Measurements from ENCODE around the gene BAG1. TPM values are rescaled to one million over a fixed set of nuclear protein-coding genes. Genes with fewer than 3 reads are reported as not detected.

The BAG1 gene
- total RNA-seq, 4 donors from 2014 or later = 73.2 to 101 (median 91.0) TPM

- DNase-seq = no peak
- no peak overlapping the region for H3K4me3 ChIP-seq
- TF ChIP-seq CTCF (IDR thresholded peaks at IDR 0.05) (no peak), POLR2A (IDR thresholded peaks at IDR 0.05) (no peak)
Observed at GRCh38 chr9:33211695-33212393, 52.7 kb downstream of the BAG1 start.

GRCh38 chr9:33210006-33210715 is 54.3 kb downstream of the BAG1 start:
- H3K9me3 ChIP-seq = no peaks in the 10 kb centered on the region
- DNase-seq = no peak
- no peak overlapping the region for H3K27ac ChIP-seq
- intact Hi-C loops (cut with DNase I) = no loop called here
- 72 to 84% methylated on average over 4 of the region's 4 CpGs for WGBS, 2 donors
- H3K27me3 ChIP-seq = no peaks in the 10 kb centered on the region
- no peak overlapping the region for H3K4me3 ChIP-seq
- no peak for TF ChIP-seq POLR2A (IDR thresholded peaks at IDR 0.05)
- TF ChIP-seq CTCF (IDR thresholded peaks at IDR 0.05) = no peak
- H3K36me3 ChIP-seq = no peaks in the 10 kb centered on the region
- peaks cover 0 to 18% (median 0%) of the 10 kb centered on the region in 3 donors for H3K4me1 ChIP-seq

More at GRCh38 chr9:33211695-33212393, 52.7 kb downstream of the BAG1 start:
- intact Hi-C loops (cut with DNase I) = no loop called here
- no peaks in the 10 kb centered on the region for H3K9me3 ChIP-seq
- WGBS, 2 donors = 49 to 51% methylated on average over 2 to 3 of the region's 3 CpGs
- no peaks in the 10 kb centered on the region for H3K36me3 ChIP-seq
- no peak overlapping the region for H3K27ac ChIP-seq
- peaks cover 0 to 18% (median 0%) of the 10 kb centered on the region in 3 donors for H3K4me1 ChIP-seq
- H3K27me3 ChIP-seq = no peaks in the 10 kb centered on the region

GRCh38 chr9:33209394-33209793 is 55.1 kb downstream of the BAG1 start:
- no peak for DNase-seq
- peaks cover 0 to 18% (median 0%) of the 10 kb centered on the region in 3 donors for H3K4me1 ChIP-seq
- 95 to 100% methylated on average over 1 of the region's 1 CpG for WGBS, 2 donors
- H3K4me3 ChIP-seq = no peak overlapping the region
- no peaks in the 10 kb centered on the region for H3K9me3 ChIP-seq
- intact Hi-C loops (cut with DNase I) = no loop called here
- no peak for TF ChIP-seq POLR2A (IDR thresholded peaks at IDR 0.05)
- no peak for TF ChIP-seq CTCF (IDR thresholded peaks at IDR 0.05)
- no peaks in the 10 kb centered on the region for H3K36me3 ChIP-seq
- H3K27ac ChIP-seq = no peak overlapping the region
- H3K27me3 ChIP-seq = no peaks in the 10 kb centered on the region

GRCh38 chr9:33202552-33203201 is 61.8 kb downstream of the BAG1 start:
- intact Hi-C loops (cut with DNase I) = no loop called here
- Histone ChIP-seq H3K36me3 (no peaks in the 10 kb centered on the region), H3K9me3 (no peaks in the 10 kb centered on the region), H3K27ac (peak overlapping the region in 2 of 4 donors; percentile 2 to 39), H3K4me3 (no peak overlapping the region), H3K27me3 (no peaks in the 10 kb centered on the region), H3K4me1 (peaks cover 7 to 11% (median 10%) of the 10 kb centered on the region in 3 donors)
- TF ChIP-seq POLR2A (IDR thresholded peaks at IDR 0.05) (peak in 1 of 4 donors; percentile 17), CTCF (IDR thresholded peaks at IDR 0.05) (no peak)
- no peak for DNase-seq
- 53 to 68% methylated on average over 11 of the region's 11 CpGs for WGBS, 2 donors

Other genes starting within 250 kb of the BAG1 start
- gene DNAJA1, start 239.4 kb downstream of the BAG1 start, total RNA-seq = 10 to 100 TPM; 44.4 to 79.5 (median 58.3) TPM
- gene SMU1, start 188.0 kb downstream of the BAG1 start, total RNA-seq = 10 to 100 TPM in 3 of 4 donors, 1 to 10 TPM in 1; 9.4 to 19.1 (median 13.6) TPM
- gene B4GALT1, start 97.4 kb downstream of the BAG1 start, total RNA-seq = 10 to 100 TPM; 42.3 to 60.4 (median 47.9) TPM
- gene SPINK4, start 24.5 kb downstream of the BAG1 start, total RNA-seq = not detected
- gene CHMP5, start 341 bp upstream of the BAG1 start, total RNA-seq = 10 to 100 TPM; 37.7 to 62.5 (median 54.2) TPM
- gene NFX1, start 25.8 kb upstream of the BAG1 start, total RNA-seq = 10 to 100 TPM; 19.7 to 47.7 (median 27.2) TPM
- under 1 TPM in 2 of 4 donors, not detected in 2; 0.15 to 0.57 TPM for gene AQP7, start 137.9 kb upstream of the BAG1 start, total RNA-seq
- 1,000 to 10,000 TPM; 1,484 to 2,988 (median 2,291) TPM for gene AQP3, start 182.9 kb upstream of the BAG1 start, total RNA-seq
- gene NOL6, start 209.2 kb upstream of the BAG1 start, total RNA-seq = 10 to 100 TPM; 23.6 to 43.7 (median 38.3) TPM

All from esophagus squamous epithelium (tissue), 5 donors.